Esophagus squamous epithelium (tissue), 4 donors: ENCODE data around the gene LIN9.

Experiments used
- CTCF ChIP-seq, 6 experiments: fragments of 450-650 bp in 4 of 6; fragments of 200-600 bp in 2 of 6; sonication (generic) in 2 of 6; IDR thresholded peaks; one replicate each; pipeline ENCODE4 v1.5.1; 2016 to 2019; ENCODE audit warnings: antibody characterized with exemption in 6 of 6, mild to moderate bottlenecking in 4 of 6, moderate library complexity in 4 of 6
- POLR2A ChIP-seq, 4 donors: fragments of 450-650 bp; IDR thresholded peaks; one replicate each; pipeline ENCODE4 v1.6.1; 2017; ENCODE audit warnings: antibody characterized with exemption in 4 of 4, mild to moderate bottlenecking in 4 of 4, moderate library complexity in 3 of 4

GRCh38 chr1:226277897-226278296 lies 31.1 kb downstream of the LIN9 start:
- no peak for TF ChIP-seq POLR2A (IDR thresholded peaks at IDR 0.05)
- TF ChIP-seq CTCF (IDR thresholded peaks at IDR 0.05): no peak
